ENCODE data around the gene MIA2. TPM values are rescaled to one million over a fixed set of nuclear protein-coding genes. Genes with fewer than 3 reads are reported as not detected.

The MIA2 gene
- total and polyA plus RNA-seq, 3 donors from 2014 or later, result 25.2 to 40.8 (median 32.3) TPM

DNA sequence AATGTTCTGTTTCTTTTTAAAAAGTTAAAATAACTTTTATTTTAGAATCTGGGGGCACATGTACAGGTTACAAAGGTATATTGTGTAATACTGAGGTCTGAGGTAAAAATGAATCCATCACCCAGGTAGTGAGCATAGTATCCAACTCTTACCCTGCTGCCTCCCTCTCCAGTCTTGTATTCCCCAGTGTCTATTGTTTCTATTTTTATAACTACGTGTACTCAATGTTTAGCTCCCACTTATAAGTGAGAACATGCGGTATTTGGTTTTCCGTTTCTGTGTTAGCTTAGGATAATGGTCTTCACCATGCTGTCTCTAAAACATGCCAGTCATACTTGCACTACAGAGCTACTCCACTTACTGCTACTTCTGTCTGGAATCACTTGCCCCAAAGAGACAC, 190.1 kb downstream of the MIA2 start:
- Histone ChIP-seq H3K9me3 (no peaks in the 10 kb centered on the region), H3K27ac (no peak overlapping the region), H3K36me3 (ENCODE audit: low read depth, missing control alignments) (no peaks in the 10 kb centered on the region), H3K4me3 (no peak overlapping the region), H3K4me1 (no peaks in the 10 kb centered on the region), H3K27me3 (no peaks in the 10 kb centered on the region)
- TF ChIP-seq POLR2A (IDR thresholded peaks at IDR 0.05), result no peak
- TF ChIP-seq, protein P1, sequence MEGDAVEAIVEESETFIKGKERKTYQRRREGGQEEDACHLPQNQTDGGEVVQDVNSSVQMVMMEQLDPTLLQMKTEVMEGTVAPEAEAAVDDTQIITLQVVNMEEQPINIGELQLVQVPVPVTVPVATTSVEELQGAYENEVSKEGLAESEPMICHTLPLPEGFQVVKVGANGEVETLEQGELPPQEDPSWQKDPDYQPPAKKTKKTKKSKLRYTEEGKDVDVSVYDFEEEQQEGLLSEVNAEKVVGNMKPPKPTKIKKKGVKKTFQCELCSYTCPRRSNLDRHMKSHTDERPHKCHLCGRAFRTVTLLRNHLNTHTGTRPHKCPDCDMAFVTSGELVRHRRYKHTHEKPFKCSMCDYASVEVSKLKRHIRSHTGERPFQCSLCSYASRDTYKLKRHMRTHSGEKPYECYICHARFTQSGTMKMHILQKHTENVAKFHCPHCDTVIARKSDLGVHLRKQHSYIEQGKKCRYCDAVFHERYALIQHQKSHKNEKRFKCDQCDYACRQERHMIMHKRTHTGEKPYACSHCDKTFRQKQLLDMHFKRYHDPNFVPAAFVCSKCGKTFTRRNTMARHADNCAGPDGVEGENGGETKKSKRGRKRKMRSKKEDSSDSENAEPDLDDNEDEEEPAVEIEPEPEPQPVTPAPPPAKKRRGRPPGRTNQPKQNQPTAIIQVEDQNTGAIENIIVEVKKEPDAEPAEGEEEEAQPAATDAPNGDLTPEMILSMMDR (IDR thresholded peaks at IDR 0.05), result no peak
- intact Hi-C loops (cut with DNase I; ENCODE audit: low total_unique reads), result no loop called here
- WGBS, 2 donors, result 61 to 74% methylated on average over 3 of the region's 3 CpGs
- no peak for DNase-seq

DNA sequence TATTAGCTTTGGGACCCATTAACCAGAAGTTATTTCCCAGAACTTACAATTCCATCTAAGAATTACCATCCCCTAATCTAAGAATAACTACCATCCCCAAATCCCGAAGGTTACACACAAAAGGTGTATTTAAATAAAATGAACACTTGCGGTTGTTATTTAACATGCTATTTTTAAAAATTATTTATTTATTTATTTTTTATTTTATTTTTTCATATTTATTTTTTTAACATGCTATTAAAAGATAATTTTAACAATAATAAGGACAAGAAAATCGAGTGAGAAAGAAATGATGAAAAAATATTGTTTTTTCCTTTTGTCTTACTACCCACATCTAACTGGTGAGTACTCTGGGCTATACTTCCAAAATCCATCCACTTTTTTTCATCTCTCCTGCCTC, 192.2 kb downstream of the MIA2 start:
- no peak for TF ChIP-seq POLR2A (IDR thresholded peaks at IDR 0.05)
- TF ChIP-seq, protein P1 (IDR thresholded peaks at IDR 0.05), result no peak
- intact Hi-C loops (cut with DNase I; ENCODE audit: low total_unique reads), result no loop called here

GRCh38 chr14:39426605-39427004, 192.9 kb downstream of the MIA2 start:
- Histone ChIP-seq H3K4me3 (no peak overlapping the region), H3K9me3 (no peaks in the 10 kb centered on the region), H3K36me3 (ENCODE audit: low read depth, missing control alignments) (no peaks in the 10 kb centered on the region), H3K27ac (no peak overlapping the region), H3K4me1 (peaks cover 11% of the 10 kb centered on the region), H3K27me3 (no peaks in the 10 kb centered on the region)
- TF ChIP-seq, protein P1 (IDR thresholded peaks at IDR 0.05), result no peak
- no peak for TF ChIP-seq POLR2A (IDR thresholded peaks at IDR 0.05)
- intact Hi-C loops (cut with DNase I; ENCODE audit: low total_unique reads), result no loop called here
- WGBS, 2 donors, result 65 to 68% methylated on average over 7 of the region's 7 CpGs
- no peak for DNase-seq

More for the DNA sequence above, 192.2 kb downstream of the MIA2 start:
- H3K4me1 ChIP-seq, result peaks cover 11% of the 10 kb centered on the region
- H3K27ac ChIP-seq, result no peak overlapping the region
- 68 to 82% methylated on average over 3 of the region's 3 CpGs for WGBS, 2 donors
- H3K36me3 ChIP-seq (ENCODE audit: low read depth, missing control alignments), result no peaks in the 10 kb centered on the region
- no peak overlapping the region for H3K4me3 ChIP-seq
- no peak for DNase-seq
- no peaks in the 10 kb centered on the region for H3K27me3 ChIP-seq
- H3K9me3 ChIP-seq, result no peaks in the 10 kb centered on the region

DNA sequence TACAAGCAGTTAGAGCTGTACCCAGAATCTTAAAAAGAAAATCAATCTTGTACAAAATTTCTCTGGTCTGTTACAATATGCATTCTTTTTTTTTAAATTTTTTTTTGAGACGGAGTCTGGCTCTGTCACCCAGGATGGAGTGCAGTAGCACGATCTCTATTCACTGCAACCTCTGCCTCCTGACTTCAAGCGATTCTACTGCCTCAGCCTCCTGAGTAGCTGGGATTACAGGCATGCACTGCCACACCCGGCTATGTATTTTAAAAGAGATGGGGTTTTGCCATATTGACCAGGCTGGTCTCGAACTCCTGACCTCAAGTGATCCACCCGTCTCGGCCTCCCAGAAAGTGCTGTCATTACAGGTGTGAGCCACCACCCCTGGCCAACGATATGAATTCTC, 194.4 kb downstream of the MIA2 start:
- H3K27ac ChIP-seq, result no peak overlapping the region
- WGBS, 2 donors, result 67 to 85% methylated on average over 8 of the region's 8 CpGs
- no peak for DNase-seq
- H3K4me1 ChIP-seq, result peaks cover 11% of the 10 kb centered on the region
- H3K36me3 ChIP-seq (ENCODE audit: low read depth, missing control alignments), result no peaks in the 10 kb centered on the region
- intact Hi-C loops (cut with DNase I; ENCODE audit: low total_unique reads), result no loop called here
- no peak overlapping the region for H3K4me3 ChIP-seq
- H3K27me3 ChIP-seq, result no peaks in the 10 kb centered on the region
- H3K9me3 ChIP-seq, result no peaks in the 10 kb centered on the region
- no peak for TF ChIP-seq POLR2A (IDR thresholded peaks at IDR 0.05)
- TF ChIP-seq, protein P1 (IDR thresholded peaks at IDR 0.05), result no peak

DNA sequence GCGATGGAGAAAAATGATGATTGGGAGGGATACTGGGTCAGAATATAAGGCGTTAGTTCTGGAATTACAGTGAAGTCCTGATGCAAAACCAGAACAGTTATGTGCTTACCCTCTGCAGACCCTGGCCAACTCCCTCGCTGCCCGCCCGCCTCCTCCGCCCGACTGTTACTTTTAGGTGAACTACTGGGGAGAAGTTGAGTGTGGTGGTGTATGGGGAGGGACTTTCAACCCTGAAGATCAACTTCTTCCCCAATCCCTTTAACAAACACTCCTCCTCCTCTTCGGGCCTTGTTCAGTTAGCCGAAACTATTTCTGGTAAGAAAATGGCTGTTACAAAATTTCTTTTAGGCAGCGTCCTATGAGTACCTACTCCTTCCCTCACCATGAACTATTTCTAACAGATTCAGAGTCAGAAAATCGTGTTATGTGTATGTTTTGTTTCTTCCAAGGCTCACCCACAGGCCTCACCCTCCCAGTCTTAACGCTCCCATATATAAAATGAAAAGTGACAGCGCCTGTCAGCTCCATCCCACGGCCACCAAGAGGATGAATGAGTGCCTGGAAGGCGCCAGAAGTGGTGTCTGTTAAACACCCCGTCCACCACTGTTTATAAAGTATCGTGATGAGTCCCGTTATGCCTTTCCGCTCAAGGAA, 197.2 kb downstream of the MIA2 start:
- Histone ChIP-seq H3K9me3 (no peaks in the 10 kb centered on the region), H3K4me1 (peaks cover 18% of the 10 kb centered on the region), H3K27ac (peak overlapping the region; percentile 94 to 99), H3K4me3 (peak overlapping the region; percentile 82 to 98), H3K27me3 (no peaks in the 10 kb centered on the region), H3K36me3 (ENCODE audit: low read depth, missing control alignments) (no peaks in the 10 kb centered on the region)
- TF ChIP-seq POLR2A (IDR thresholded peaks at IDR 0.05), result no peak
- TF ChIP-seq, protein P1 (IDR thresholded peaks at IDR 0.05), result no peak
- DNase-seq, result peak; percentile 29
- intact Hi-C loops (cut with DNase I; ENCODE audit: low total_unique reads), result loop anchor here (10.0 kb wide), 1 partner anchor 326 kb away; the partner anchor contains the start of gene SEC23A
- WGBS, 2 donors, result 6 to 8% methylated on average over 19 of the region's 19 CpGs
